Measurements from ENCODE around the gene SLC27A3. TPM values are rescaled to one million over a fixed set of nuclear protein-coding genes. Genes with fewer than 3 reads are reported as not detected.

Gene SLC27A3
- total RNA-seq, 2 donors from 2014 or later, result 60.6 to 64.5 TPM

DNA sequence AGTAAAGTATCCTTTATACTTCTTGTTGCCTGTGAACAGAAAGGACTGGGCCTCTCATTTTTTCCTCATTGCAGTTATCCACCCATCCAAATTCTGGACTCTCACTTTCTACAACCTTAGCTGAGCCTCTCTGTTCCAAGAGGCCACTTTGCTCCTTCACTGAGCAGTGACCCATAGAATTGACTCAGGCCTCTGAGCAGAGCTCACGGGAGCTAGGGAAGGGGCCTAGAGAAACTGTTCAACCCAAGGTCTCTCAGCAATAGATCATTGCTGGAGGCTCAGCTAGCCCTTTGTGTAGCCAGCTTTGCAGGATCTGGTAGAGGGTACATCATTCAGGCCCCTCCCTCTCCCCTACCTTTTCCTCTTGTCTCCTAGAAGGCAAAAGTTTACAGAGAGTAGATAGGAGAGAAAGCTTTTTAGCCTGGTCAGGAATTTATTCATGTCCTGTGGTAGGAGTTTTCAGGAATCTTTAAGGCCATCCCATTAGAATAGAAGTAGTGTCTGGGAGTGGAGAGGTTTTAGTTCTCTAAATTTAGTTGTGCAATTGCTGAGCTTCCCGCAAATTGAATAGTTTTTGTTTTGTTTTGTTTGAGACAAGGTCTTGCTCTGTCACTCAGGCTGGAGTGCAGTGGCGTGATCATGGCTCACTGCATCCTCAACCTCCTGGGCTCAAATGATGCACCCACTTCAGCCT lies 40.7 kb upstream of the SLC27A3 start:
- Histone ChIP-seq H3K4me3 (ENCODE audit: low read length) (no peak overlapping the region), H3K9ac (ENCODE audit: extremely low read depth, low read length, poor library complexity, severe bottlenecking) (no peak overlapping the region), H3K36me3 (ENCODE audit: control insufficient read depth, insufficient read depth, low read length) (peaks cover 41% of the 10 kb centered on the region), H3K9me3 (ENCODE audit: control insufficient read depth, low read length) (no peaks in the 10 kb centered on the region), H3K27me3 (ENCODE audit: control insufficient read depth, insufficient read depth, low read length, poor library complexity, severe bottlenecking) (no peaks in the 10 kb centered on the region), H3K4me1 (ENCODE audit: control insufficient read depth, insufficient read depth, low read length) (peaks cover 10% of the 10 kb centered on the region), H3K27ac (ENCODE audit: low read depth, low read length) (no peak overlapping the region)
- DNase-seq, result no peak
- TF ChIP-seq, protein P1, sequence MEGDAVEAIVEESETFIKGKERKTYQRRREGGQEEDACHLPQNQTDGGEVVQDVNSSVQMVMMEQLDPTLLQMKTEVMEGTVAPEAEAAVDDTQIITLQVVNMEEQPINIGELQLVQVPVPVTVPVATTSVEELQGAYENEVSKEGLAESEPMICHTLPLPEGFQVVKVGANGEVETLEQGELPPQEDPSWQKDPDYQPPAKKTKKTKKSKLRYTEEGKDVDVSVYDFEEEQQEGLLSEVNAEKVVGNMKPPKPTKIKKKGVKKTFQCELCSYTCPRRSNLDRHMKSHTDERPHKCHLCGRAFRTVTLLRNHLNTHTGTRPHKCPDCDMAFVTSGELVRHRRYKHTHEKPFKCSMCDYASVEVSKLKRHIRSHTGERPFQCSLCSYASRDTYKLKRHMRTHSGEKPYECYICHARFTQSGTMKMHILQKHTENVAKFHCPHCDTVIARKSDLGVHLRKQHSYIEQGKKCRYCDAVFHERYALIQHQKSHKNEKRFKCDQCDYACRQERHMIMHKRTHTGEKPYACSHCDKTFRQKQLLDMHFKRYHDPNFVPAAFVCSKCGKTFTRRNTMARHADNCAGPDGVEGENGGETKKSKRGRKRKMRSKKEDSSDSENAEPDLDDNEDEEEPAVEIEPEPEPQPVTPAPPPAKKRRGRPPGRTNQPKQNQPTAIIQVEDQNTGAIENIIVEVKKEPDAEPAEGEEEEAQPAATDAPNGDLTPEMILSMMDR (conservative IDR thresholded peaks at IDR 0.05), result no peak
- H3K9me3 Mint-ChIP-seq, result no peaks in the 10 kb centered on the region
- H3K4me3 Mint-ChIP-seq, result no peak overlapping the region
- peaks cover 43% of the 10 kb centered on the region for H3K36me3 Mint-ChIP-seq (ENCODE audit: low read depth)
- peaks cover 36% of the 10 kb centered on the region for H3K4me1 Mint-ChIP-seq
- WGBS, 2 experiments (ENCODE audit: insufficient coverage in 1 of 2, insufficient read length in 1 of 2), result 67 to 91% methylated on average over 2 to 3 of the region's 3 CpGs
- peak overlapping the region; percentile 67 for H3K27ac Mint-ChIP-seq
- no peaks in the 10 kb centered on the region for H3K27me3 Mint-ChIP-seq (ENCODE audit: insufficient read depth)

DNA sequence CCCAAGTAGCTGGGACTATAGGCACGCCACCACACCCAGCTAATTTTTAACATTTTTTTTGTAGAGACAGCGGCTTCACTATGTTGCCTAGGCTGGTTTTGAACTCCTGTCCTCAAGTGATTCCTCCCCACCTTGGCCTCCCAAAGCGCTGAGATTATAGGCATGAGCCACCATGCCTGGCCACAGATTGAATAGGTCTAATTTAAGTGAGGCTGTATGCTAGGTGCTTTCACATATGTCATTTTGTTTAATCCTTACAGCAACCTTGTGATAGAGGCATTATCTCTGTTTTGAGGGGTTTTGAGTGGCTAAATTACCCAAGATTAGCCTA lies 40.2 kb upstream of the SLC27A3 start:
- DNase-seq, result no peak
- Histone ChIP-seq H3K27me3 (ENCODE audit: control insufficient read depth, insufficient read depth, low read length, poor library complexity, severe bottlenecking) (no peaks in the 10 kb centered on the region), H3K9ac (ENCODE audit: extremely low read depth, low read length, poor library complexity, severe bottlenecking) (no peak overlapping the region), H3K4me1 (ENCODE audit: control insufficient read depth, insufficient read depth, low read length) (peaks cover 10% of the 10 kb centered on the region), H3K27ac (ENCODE audit: low read depth, low read length) (no peak overlapping the region), H3K9me3 (ENCODE audit: control insufficient read depth, low read length) (no peaks in the 10 kb centered on the region), H3K36me3 (ENCODE audit: control insufficient read depth, insufficient read depth, low read length) (peaks cover 39% of the 10 kb centered on the region), H3K4me3 (ENCODE audit: low read length) (no peak overlapping the region)
- Mint-ChIP-seq H3K4me1 (peaks cover 32% of the 10 kb centered on the region), H3K9me3 (no peaks in the 10 kb centered on the region), H3K27me3 (ENCODE audit: insufficient read depth) (no peaks in the 10 kb centered on the region), H3K27ac (peak overlapping the region; percentile 44), H3K4me3 (no peak overlapping the region), H3K36me3 (ENCODE audit: low read depth) (peaks cover 44% of the 10 kb centered on the region)
- TF ChIP-seq, protein P1 (conservative IDR thresholded peaks at IDR 0.05), result no peak
- 87% methylated on average over 3 of the region's 3 CpGs; no CpG with 5 or more reads in 1 of the 2 experiments for WGBS, 2 experiments (ENCODE audit: insufficient coverage in 1 of 2, insufficient read length in 1 of 2)

DNA sequence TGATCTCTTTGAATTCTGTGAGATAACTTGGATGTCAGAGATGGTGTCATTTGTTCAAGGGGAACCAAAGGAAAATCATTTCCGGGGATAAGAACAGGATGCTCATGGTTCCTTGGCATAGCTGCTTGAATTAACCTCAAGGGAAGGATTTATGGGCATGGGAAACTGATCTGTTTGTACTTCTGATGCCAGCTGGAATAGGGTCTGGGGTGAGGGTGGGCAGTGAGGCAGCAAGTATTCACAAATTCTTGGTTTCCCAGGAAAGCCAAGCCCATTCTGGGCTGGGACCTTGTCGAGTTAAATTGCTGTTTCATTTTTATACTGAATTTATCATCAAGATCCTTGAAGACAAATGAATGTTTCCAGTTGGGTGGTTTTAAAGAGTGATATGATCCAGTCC lies 33.2 kb upstream of the SLC27A3 start:
- no peak for DNase-seq
- WGBS, 2 experiments (ENCODE audit: insufficient coverage in 1 of 2, insufficient read length in 1 of 2), result 100% methylated on average over 1 to 2 of the region's 2 CpGs
- Histone ChIP-seq H3K36me3 (ENCODE audit: control insufficient read depth, insufficient read depth, low read length) (peaks cover 56% of the 10 kb centered on the region), H3K4me3 (ENCODE audit: low read length) (no peak overlapping the region), H3K27me3 (ENCODE audit: control insufficient read depth, insufficient read depth, low read length, poor library complexity, severe bottlenecking) (no peaks in the 10 kb centered on the region), H3K27ac (ENCODE audit: low read depth, low read length) (no peak overlapping the region), H3K9me3 (ENCODE audit: control insufficient read depth, low read length) (no peaks in the 10 kb centered on the region), H3K4me1 (ENCODE audit: control insufficient read depth, insufficient read depth, low read length) (peaks cover 19% of the 10 kb centered on the region), H3K9ac (ENCODE audit: extremely low read depth, low read length, poor library complexity, severe bottlenecking) (no peak overlapping the region)
- H3K27ac Mint-ChIP-seq, result peak overlapping the region; percentile 56
- H3K4me1 Mint-ChIP-seq, result peaks cover 53% of the 10 kb centered on the region
- H3K27me3 Mint-ChIP-seq (ENCODE audit: insufficient read depth), result no peaks in the 10 kb centered on the region
- no peaks in the 10 kb centered on the region for H3K9me3 Mint-ChIP-seq
- no peak overlapping the region for H3K4me3 Mint-ChIP-seq
- TF ChIP-seq, protein P1 (conservative IDR thresholded peaks at IDR 0.05), result no peak
- peaks cover 56% of the 10 kb centered on the region for H3K36me3 Mint-ChIP-seq (ENCODE audit: low read depth)
